Measurements from ENCODE around the gene PASK. TPM values are rescaled to one million over a fixed set of nuclear protein-coding genes. Genes with fewer than 3 reads are reported as not detected.

The PASK gene
- polyA plus RNA-seq, 3 donors: 0.56 to 4.3 (median 0.70) TPM

- Mint-ChIP-seq H3K27ac (no peak overlapping the region), H3K27me3 (ENCODE audit: low read depth in 3 of 3) (peaks cover under 1 to 7% (median 3%) of the 10 kb centered on the region in 3 donors), H3K36me3 (peaks cover 5 to 7% of the 10 kb centered on the region in 2 donors), H3K9me3 (no peaks in the 10 kb centered on the region), H3K4me1 (no peaks in the 10 kb centered on the region), H3K4me3 (no peak overlapping the region)
- no peak overlapping the region for H3K4me2 ChIP-seq (replicated peaks; ENCODE audit: extremely low read depth, low read length, poor library complexity, severe bottlenecking)
- no peak overlapping the region for H3K4me3 ChIP-seq (replicated peaks in 1 of 3; ENCODE audit: low read depth in 2 of 3, low read length in 3 of 3)
- no peak overlapping the region for H3K27ac ChIP-seq (ENCODE audit: low read depth in 1 of 2, low read length in 2 of 2)
- H3K27me3 ChIP-seq (ENCODE audit: control insufficient read depth in 2 of 2, insufficient read depth in 2 of 2, low read length in 2 of 2): no peaks in the 10 kb centered on the region
- H3K36me3 ChIP-seq (replicated peaks in 1 of 2; ENCODE audit: control insufficient read depth in 1 of 2, insufficient read depth in 2 of 2, low read length in 2 of 2): peaks cover 0 to 6% of the 10 kb centered on the region in 2 donors
- intact Hi-C loops (cut with micrococcal nuclease): no loop called here
- H3K4me1 ChIP-seq (ENCODE audit: control insufficient read depth in 1 of 2, insufficient read depth in 2 of 2, low read length in 2 of 2): no peaks in the 10 kb centered on the region
- WGBS (ENCODE audit: insufficient coverage): 94% methylated on average over 17 of the region's 26 CpGs
- H3K79me2 ChIP-seq (ENCODE audit: insufficient read depth, low read length): no peaks in the 10 kb centered on the region
- TF ChIP-seq CTCF (IDR thresholded peaks at IDR 0.05): no peak
- no peak overlapping the region for H2AFZ ChIP-seq (ENCODE audit: insufficient read depth, low read depth, low read length, poor library complexity, severe bottlenecking)
- H3K9ac ChIP-seq (ENCODE audit: insufficient read depth, low read length, poor library complexity, severe bottlenecking): no peak overlapping the region
- H3K9me3 ChIP-seq (replicated peaks in 1 of 2; ENCODE audit: control insufficient read depth in 1 of 2, insufficient read depth in 1 of 2, low read length in 2 of 2): no peaks in the 10 kb centered on the region
- no peaks in the 10 kb centered on the region for H4K20me1 ChIP-seq (ENCODE audit: insufficient read depth, low read length)
- no peak for DNase-seq
Observed at GRCh38 chr2:241069821-241070281, 79.4 kb downstream of the PASK start.

- no peak overlapping the region for H3K9ac ChIP-seq (ENCODE audit: insufficient read depth, low read length, poor library complexity, severe bottlenecking)
- Mint-ChIP-seq H3K36me3 (peaks cover 0 to 2% of the 10 kb centered on the region in 2 donors), H3K4me1 (peaks cover 2% of the 10 kb centered on the region), H3K4me3 (no peak overlapping the region), H3K9me3 (no peaks in the 10 kb centered on the region), H3K27me3 (ENCODE audit: low read depth in 3 of 3) (peaks cover 4 to 8% (median 6%) of the 10 kb centered on the region in 3 donors), H3K27ac (no peak overlapping the region)
- intact Hi-C loops (cut with micrococcal nuclease): no loop called here
- whole genome bisulfite sequencing (ENCODE audit: insufficient coverage): 96% methylated on average over 26 of the region's 28 CpGs
- H4K20me1 ChIP-seq (ENCODE audit: insufficient read depth, low read length): no peaks in the 10 kb centered on the region
- TF ChIP-seq CTCF (IDR thresholded peaks at IDR 0.05): no peak
- H2AFZ ChIP-seq (ENCODE audit: insufficient read depth, low read depth, low read length, poor library complexity, severe bottlenecking): no peak overlapping the region
- H3K27ac ChIP-seq (ENCODE audit: low read depth in 1 of 2, low read length in 2 of 2): no peak overlapping the region
- no peaks in the 10 kb centered on the region for H3K27me3 ChIP-seq (ENCODE audit: control insufficient read depth in 2 of 2, insufficient read depth in 2 of 2, low read length in 2 of 2)
- H3K4me3 ChIP-seq (replicated peaks in 1 of 3; ENCODE audit: low read depth in 2 of 3, low read length in 3 of 3): no peak overlapping the region
- no peaks in the 10 kb centered on the region for H3K79me2 ChIP-seq (ENCODE audit: insufficient read depth, low read length)
- no peaks in the 10 kb centered on the region for H3K9me3 ChIP-seq (replicated peaks in 1 of 2; ENCODE audit: control insufficient read depth in 1 of 2, insufficient read depth in 1 of 2, low read length in 2 of 2)
- H3K36me3 ChIP-seq (replicated peaks in 1 of 2; ENCODE audit: control insufficient read depth in 1 of 2, insufficient read depth in 2 of 2, low read length in 2 of 2): no peaks in the 10 kb centered on the region
- no peak overlapping the region for H3K4me2 ChIP-seq (replicated peaks; ENCODE audit: extremely low read depth, low read length, poor library complexity, severe bottlenecking)
- no peaks in the 10 kb centered on the region for H3K4me1 ChIP-seq (ENCODE audit: control insufficient read depth in 1 of 2, insufficient read depth in 2 of 2, low read length in 2 of 2)
- peak in 1 of 3 donors; percentile 1 for DNase-seq
Observed at GRCh38 chr2:241068942-241069810, 80.1 kb downstream of the PASK start.
